ENCODE data around the gene ATP1A2.

Gene ATP1A2

DNA sequence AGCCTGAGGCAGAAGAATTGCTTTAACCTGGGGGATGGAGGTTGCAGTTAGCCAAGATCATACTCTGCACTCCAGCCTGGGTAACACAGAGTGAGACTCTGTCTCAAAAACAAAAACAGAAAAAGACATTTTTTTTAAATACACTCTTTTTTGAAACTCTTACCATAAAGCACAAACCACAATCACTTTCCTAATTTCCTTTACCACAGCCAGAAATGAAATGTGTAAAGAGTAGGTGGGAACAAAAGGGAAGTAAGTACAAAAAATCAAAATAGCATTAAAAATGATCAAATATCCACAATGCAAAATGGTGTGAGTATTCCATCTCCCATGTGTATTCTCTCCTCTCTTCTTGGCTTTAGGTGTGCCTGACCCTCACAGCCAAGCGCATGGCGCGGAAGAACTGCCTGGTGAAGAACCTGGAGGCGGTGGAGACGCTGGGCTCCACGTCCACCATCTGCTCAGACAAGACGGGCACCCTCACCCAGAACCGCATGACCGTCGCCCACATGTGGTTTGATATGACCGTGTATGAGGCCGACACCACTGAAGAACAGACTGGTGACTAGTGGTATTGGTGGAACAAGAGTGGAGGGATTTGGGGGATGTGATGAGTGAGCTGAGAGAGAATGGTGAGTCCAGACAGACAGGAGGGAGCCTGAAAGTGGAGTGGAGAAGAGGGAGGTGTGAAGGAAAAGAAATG lies 50.8 kb downstream of the ATP1A2 start:
- DNase-seq (ENCODE audit: low spot score in 2 of 2) (no peak), ATAC-seq (ENCODE audit: low read depth) (no peak)
- no peak overlapping the region for H3K4me3 Mint-ChIP-seq
- peaks cover 21% of the 10 kb centered on the region for H3K4me1 Mint-ChIP-seq
- H3K27me3 Mint-ChIP-seq: peaks cover 3% of the 10 kb centered on the region
- no peaks in the 10 kb centered on the region for H3K9me3 Mint-ChIP-seq
- H3K36me3 Mint-ChIP-seq: no peaks in the 10 kb centered on the region
- no peak overlapping the region for H3K27ac Mint-ChIP-seq

DNA sequence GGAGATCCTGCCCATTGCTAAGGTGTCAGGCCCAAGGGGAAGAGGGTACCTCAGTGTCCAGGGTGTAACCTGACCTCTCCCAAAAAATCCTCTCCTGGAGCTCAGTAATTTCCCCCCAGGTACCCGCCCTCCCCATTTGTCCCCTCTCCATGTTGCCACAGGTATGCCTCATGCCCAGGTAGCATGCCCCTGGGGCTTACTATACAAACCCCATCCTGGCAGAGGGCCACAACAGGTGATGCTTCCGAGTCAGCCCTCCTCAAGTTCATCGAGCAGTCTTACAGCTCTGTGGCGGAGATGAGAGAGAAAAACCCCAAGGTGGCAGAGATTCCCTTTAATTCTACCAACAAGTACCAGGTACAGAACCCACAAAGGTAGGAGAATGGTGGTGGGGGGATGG lies 51.5 kb downstream of the ATP1A2 start:
- no peak overlapping the region for H3K27ac Mint-ChIP-seq
- H3K4me1 Mint-ChIP-seq: peaks cover 16% of the 10 kb centered on the region
- no peaks in the 10 kb centered on the region for H3K9me3 Mint-ChIP-seq
- peaks cover 3% of the 10 kb centered on the region for H3K27me3 Mint-ChIP-seq
- DNase-seq (ENCODE audit: low spot score in 2 of 2) (no peak), ATAC-seq (ENCODE audit: low read depth) (no peak)
- H3K4me3 Mint-ChIP-seq: no peak overlapping the region
- H3K36me3 Mint-ChIP-seq: no peaks in the 10 kb centered on the region

DNA sequence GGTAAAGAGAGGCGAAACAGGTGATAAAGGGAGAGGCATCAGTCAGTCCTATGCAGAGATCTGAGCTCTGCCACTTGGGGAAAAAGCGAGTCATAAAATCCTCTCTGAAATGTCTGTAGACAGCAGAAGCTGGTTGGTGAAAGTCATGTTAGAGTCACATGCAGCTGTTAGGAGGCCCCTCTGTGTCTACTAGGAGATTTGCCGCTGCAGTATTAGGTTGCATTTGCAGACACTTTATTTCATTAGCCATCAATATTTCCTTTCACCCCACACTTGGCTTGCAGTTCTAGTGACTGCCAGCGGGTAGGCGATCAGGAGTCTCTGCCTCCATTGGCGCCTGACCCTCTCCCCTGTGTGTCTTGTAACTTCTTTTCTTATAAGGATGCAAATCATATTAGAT lies 52.0 kb downstream of the ATP1A2 start:
- DNase-seq (ENCODE audit: low spot score in 2 of 2) (no peak), ATAC-seq (ENCODE audit: low read depth) (no peak)
- H3K9me3 Mint-ChIP-seq: no peaks in the 10 kb centered on the region
- H3K27ac Mint-ChIP-seq: no peak overlapping the region
- H3K4me3 Mint-ChIP-seq: no peak overlapping the region
- H3K4me1 Mint-ChIP-seq: peaks cover 16% of the 10 kb centered on the region
- H3K27me3 Mint-ChIP-seq: peaks cover 3% of the 10 kb centered on the region
- no peaks in the 10 kb centered on the region for H3K36me3 Mint-ChIP-seq

DNA sequence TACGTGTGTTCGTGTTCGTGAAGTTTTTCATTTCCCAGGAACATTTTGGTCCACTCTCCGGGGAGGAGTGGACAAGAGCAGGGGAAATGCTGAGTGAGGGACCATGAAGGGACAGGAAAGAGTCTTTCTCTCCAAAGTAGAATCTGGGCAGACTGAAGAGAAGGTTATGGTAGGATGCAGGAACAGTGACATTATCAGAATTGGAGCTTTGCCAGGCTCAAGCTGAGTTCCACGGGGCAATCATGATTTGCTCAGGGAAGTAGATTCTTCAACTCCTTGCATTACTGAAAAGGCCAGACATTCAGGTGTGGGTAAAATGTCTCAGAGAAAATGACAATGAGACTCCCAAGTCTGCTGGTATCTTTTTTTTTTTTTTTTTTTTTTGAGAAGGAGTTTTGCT lies 52.5 kb downstream of the ATP1A2 start:
- peaks cover 16% of the 10 kb centered on the region for H3K4me1 Mint-ChIP-seq
- H3K27me3 Mint-ChIP-seq: peaks cover 3% of the 10 kb centered on the region
- ATAC-seq (ENCODE audit: low read depth): no peak
- H3K4me3 Mint-ChIP-seq: no peak overlapping the region
- H3K36me3 Mint-ChIP-seq: no peaks in the 10 kb centered on the region
- no peak overlapping the region for H3K27ac Mint-ChIP-seq
- no peak for DNase-seq (ENCODE audit: low spot score in 2 of 2)
- H3K9me3 Mint-ChIP-seq: no peaks in the 10 kb centered on the region

DNA sequence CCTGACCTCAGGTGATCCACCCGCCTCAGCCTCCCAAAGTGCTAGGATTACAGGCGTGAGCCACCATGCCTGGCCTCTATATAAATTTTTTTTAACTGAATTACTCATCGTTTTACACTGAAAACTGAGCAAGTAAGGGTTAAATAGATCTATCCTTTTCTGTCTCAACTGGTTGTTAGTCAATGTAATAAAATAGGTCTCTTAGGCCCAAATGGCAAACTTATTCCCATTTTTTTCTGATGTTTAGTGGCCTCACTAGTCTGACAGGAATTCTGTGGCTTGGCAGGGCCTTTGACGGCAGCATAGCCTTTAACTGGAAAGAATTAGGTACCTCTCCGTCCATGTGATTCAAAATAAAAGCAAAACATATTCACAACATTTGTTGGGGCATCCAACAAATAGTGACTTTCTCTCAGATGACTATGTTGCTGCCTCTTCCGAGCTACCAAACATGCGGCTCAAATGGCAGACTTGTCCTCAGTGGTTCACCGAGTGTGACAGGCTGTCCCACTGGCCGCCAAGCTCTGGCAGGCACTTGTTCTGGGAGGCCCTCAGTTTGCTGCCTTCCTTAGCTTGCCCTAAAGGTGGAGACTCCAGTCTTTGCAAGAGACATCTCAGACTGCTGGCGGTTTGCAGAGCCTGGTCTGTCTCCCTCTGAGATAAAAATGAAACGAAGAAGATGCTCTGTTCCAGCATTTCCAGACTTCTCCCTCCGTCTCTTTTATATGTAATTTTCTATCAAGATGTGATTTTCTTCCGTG lies 53.2 kb downstream of the ATP1A2 start:
- DNase-seq (ENCODE audit: low spot score in 2 of 2): no peak
- no peak overlapping the region for H3K4me3 Mint-ChIP-seq
- peaks cover 16% of the 10 kb centered on the region for H3K4me1 Mint-ChIP-seq
- no peak overlapping the region for H3K27ac Mint-ChIP-seq
- no peaks in the 10 kb centered on the region for H3K9me3 Mint-ChIP-seq
- no peak for ATAC-seq (ENCODE audit: low read depth)
- peaks cover 3% of the 10 kb centered on the region for H3K27me3 Mint-ChIP-seq
- H3K36me3 Mint-ChIP-seq: no peaks in the 10 kb centered on the region

DNA sequence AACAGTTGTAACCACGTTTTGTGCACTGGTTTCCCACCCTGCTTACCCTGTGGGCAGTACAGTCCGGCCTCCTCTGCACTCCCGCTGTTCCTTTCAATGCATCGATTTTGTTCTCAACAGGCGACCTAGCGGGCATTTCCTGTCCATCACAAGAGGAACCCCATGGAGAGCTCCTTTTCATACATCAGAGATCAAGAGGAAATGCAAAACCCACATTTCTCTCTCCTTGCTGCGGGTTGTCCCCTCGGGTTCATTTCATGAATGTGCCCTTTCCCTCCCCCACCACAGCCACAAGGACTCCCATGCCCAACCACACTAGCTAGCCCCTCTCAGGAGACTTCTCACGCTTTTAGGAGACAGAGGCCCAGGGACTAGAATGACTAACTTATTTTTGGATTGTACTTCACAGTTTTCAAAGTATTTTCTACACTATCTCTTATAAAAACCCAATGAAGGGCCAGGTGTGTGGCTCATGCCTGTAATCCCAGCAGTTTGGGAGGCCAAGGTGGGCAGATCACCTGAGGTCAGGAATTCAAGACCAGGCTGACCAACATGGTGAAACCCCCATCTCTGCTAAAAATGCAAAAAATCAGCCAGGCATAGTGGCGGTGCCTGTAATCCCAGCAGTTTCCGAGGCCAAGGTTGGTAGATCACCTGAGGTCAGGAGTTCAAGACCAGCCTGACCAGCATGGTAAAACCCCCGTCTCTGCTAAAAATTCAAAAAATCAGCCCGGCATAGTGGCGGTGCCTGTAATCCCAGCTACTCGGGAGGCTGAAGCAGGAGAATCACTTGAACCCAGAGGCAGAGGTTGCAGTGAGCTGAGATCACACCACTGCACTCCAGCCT lies 54.2 kb downstream of the ATP1A2 start:
- no peak overlapping the region for H3K27ac Mint-ChIP-seq
- no peaks in the 10 kb centered on the region for H3K9me3 Mint-ChIP-seq
- H3K4me1 Mint-ChIP-seq: peaks cover 16% of the 10 kb centered on the region
- ATAC-seq (ENCODE audit: low read depth) (peak; percentile 69), DNase-seq (ENCODE audit: low spot score in 2 of 2) (no peak)
- peak overlapping the region; percentile 33 for H3K4me3 Mint-ChIP-seq
- H3K27me3 Mint-ChIP-seq: peaks cover 3% of the 10 kb centered on the region
- H3K36me3 Mint-ChIP-seq: no peaks in the 10 kb centered on the region

DNA sequence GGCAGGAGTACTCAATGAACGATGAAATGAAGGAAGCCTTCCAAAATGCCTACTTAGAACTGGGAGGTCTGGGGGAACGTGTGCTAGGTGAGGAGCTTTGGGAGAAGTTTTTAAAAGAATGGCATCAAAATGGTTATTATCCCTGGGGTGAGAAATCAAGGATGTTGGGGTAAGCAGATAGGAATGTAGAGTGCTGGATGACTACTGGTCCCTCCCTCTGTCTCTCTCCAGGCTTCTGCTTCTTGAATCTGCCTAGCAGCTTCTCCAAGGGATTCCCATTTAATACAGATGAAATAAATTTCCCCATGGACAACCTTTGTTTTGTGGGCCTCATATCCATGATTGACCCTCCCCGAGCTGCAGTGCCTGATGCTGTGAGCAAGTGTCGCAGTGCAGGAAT lies 55.8 kb downstream of the ATP1A2 start:
- Mint-ChIP-seq H3K4me3 (no peak overlapping the region), H3K4me1 (peaks cover 15% of the 10 kb centered on the region), H3K27ac (no peak overlapping the region), H3K36me3 (no peaks in the 10 kb centered on the region), H3K9me3 (no peaks in the 10 kb centered on the region), H3K27me3 (peaks cover 3% of the 10 kb centered on the region)
- no peak for DNase-seq (ENCODE audit: low spot score in 2 of 2)
- ATAC-seq (ENCODE audit: low read depth): no peak

DNA sequence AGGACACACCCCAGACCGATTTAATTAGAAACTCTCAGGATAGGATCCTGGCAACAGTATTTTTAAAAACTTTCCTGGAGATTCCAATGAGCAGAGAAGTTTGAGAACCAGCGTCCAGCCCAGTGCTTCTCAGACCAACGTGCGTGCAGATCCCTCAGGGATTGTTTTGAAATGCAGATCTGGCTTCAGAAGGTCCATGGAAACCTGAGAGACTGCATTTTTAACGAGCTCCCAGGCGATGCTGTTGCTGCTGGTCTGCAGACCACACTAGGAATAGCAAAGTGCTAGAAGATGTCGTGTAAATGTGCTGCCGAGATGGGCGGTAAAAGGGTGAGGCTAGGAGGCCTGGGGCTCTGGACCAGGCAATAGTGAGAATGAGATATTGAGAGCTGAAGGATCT lies 56.4 kb downstream of the ATP1A2 start:
- H3K27ac Mint-ChIP-seq: no peak overlapping the region
- no peaks in the 10 kb centered on the region for H3K36me3 Mint-ChIP-seq
- DNase-seq (ENCODE audit: low spot score in 2 of 2) (no peak), ATAC-seq (ENCODE audit: low read depth) (no peak)
- no peaks in the 10 kb centered on the region for H3K9me3 Mint-ChIP-seq
- no peak overlapping the region for H3K4me3 Mint-ChIP-seq
- H3K27me3 Mint-ChIP-seq: no peaks in the 10 kb centered on the region
- H3K4me1 Mint-ChIP-seq: peaks cover 12% of the 10 kb centered on the region

DNA sequence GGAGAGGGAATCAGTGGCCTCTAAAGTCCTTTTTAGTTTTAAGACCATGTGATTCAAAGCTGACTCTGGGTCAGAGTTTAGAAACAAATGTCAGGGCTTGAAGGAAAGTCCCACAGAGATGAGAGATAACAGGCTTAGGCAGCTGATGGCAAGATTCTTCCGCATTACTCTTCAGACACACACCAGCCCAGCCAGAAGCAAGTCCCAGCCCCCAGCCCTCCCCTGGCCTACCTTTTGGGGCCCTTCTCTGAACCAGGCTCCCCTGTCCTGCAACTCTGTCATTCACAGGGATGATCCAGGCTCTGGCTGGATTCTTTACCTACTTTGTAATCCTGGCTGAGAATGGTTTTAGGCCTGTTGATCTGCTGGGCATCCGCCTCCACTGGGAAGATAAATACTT lies 61.7 kb downstream of the ATP1A2 start:
- ATAC-seq (ENCODE audit: low read depth) (no peak), DNase-seq (ENCODE audit: low spot score in 2 of 2) (no peak)

DNA sequence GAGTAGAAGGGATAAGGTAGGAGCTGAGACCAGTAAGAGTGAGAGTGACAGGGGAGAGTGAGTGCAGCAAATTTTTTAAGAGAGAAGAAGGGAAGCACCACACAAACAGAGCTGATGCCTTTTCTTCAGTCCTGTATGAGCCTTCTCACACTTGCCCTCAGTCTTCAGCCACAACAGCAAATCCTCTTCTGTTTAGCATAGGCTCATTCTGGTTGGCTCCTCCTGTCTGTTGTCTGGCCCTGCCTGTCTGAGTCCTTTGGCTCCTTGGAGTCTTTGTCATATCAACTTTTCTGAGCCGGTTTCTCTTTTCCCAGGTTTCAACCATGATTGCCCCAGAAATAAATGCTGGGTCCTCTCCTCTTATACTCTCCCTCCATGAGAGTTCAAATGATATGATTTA lies 62.1 kb downstream of the ATP1A2 start:
- ATAC-seq (ENCODE audit: low read depth): no peak
- Mint-ChIP-seq H3K4me1 (no peaks in the 10 kb centered on the region), H3K36me3 (no peaks in the 10 kb centered on the region), H3K4me3 (no peak overlapping the region), H3K9me3 (no peaks in the 10 kb centered on the region), H3K27ac (no peak overlapping the region), H3K27me3 (peaks cover 6% of the 10 kb centered on the region)
- DNase-seq (ENCODE audit: low spot score in 2 of 2): no peak

More for the DNA sequence above, 61.7 kb downstream of the ATP1A2 start:
- Mint-ChIP-seq H3K36me3 (no peaks in the 10 kb centered on the region), H3K9me3 (no peaks in the 10 kb centered on the region), H3K4me1 (no peaks in the 10 kb centered on the region), H3K27me3 (peaks cover 6% of the 10 kb centered on the region), H3K27ac (no peak overlapping the region), H3K4me3 (no peak overlapping the region)

DNA sequence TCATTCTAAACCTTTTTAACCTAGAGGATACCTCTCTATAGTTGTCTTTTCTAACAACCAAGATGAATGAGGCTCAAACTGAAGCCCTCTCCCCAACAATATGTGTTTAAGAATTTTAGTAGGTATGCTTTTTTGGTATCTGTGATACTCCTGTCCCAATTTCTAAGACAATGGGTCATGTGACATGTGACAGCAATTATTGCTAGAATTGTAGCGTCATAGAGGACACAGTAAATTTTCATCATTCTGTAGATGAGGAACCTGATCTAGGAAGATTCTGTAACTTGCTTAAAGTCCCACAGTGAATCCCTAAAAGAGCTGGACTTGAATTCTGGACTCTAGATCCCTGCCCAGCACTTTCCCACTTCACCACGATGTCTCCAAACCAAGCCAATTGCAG lies 63.2 kb downstream of the ATP1A2 start:
- H3K27ac Mint-ChIP-seq: no peak overlapping the region
- H3K4me3 Mint-ChIP-seq: no peak overlapping the region
- H3K4me1 Mint-ChIP-seq: no peaks in the 10 kb centered on the region
- DNase-seq (ENCODE audit: low spot score in 2 of 2) (no peak), ATAC-seq (ENCODE audit: low read depth) (no peak)
- H3K27me3 Mint-ChIP-seq: peaks cover 8% of the 10 kb centered on the region
- H3K36me3 Mint-ChIP-seq: no peaks in the 10 kb centered on the region
- no peaks in the 10 kb centered on the region for H3K9me3 Mint-ChIP-seq

DNA sequence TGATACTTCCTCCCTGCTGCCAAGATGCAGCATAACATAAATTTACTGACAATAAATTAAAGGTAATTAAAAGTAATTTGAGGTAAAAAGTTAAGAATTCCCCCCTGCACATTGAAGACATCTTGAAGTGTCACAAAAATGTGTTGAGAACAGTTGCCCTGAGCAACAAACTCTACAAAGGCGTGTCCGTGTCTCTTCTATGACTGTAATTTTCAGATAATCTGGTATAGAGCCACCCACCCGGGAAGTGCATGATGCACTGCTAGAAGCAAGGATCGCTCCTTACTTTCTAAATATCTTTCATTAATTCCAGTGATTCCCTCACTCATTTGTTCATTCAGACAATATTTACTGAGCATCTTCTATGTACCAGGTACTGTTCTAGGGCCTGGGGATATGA lies 63.8 kb downstream of the ATP1A2 start:
- H3K36me3 Mint-ChIP-seq: no peaks in the 10 kb centered on the region
- H3K4me3 Mint-ChIP-seq: no peak overlapping the region
- H3K27ac Mint-ChIP-seq: no peak overlapping the region
- H3K27me3 Mint-ChIP-seq: peaks cover 8% of the 10 kb centered on the region
- no peak for DNase-seq (ENCODE audit: low spot score in 2 of 2)
- no peak for ATAC-seq (ENCODE audit: low read depth)
- H3K9me3 Mint-ChIP-seq: no peaks in the 10 kb centered on the region
- no peaks in the 10 kb centered on the region for H3K4me1 Mint-ChIP-seq

DNA sequence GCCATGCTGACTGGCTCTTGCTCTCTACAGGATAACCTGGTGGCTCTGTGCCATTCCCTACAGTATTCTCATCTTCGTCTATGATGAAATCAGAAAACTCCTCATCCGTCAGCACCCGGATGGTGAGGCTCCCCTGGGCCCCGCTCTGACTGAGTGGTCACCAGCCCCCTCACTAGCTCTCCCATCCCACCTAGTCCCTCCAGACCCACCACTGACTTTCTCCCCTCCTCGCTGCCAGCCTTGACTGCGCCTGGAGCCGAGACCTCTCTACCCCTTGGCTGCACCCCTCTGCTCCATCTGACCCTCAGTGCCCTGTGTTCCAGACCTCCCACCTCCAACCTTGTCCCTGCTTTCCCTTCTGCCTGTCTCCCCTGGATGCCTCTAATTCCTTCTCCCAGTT lies 70.7 kb downstream of the ATP1A2 start:
- no peak for DNase-seq (ENCODE audit: low spot score in 2 of 2)
- no peaks in the 10 kb centered on the region for H3K36me3 Mint-ChIP-seq

DNA sequence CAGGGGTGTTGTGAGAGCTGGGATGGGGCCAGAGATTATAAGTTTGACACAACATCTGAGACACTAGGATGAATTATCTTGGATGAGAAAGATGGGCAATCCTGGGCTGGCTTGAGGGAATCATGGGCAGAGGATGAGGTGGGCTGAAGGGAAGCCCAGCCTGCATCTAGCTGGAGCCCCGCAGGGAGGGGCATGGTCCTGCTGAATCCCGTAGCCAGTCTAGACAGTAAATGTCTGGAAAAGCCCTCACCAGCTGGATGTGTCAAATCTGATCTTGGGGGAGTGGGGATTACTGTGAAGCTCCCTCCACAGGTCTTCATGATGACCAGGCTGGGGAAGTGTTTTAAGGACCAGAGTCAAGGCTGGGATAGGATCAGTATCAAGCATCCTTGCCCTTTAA lies 71.2 kb downstream of the ATP1A2 start:
- Mint-ChIP-seq H3K27ac (no peak overlapping the region), H3K27me3 (peaks cover 13% of the 10 kb centered on the region), H3K36me3 (no peaks in the 10 kb centered on the region), H3K9me3 (no peaks in the 10 kb centered on the region), H3K4me3 (no peak overlapping the region), H3K4me1 (no peaks in the 10 kb centered on the region)
- no peak for ATAC-seq (ENCODE audit: low read depth)
- no peak for DNase-seq (ENCODE audit: low spot score in 2 of 2)

More for the DNA sequence above, 70.7 kb downstream of the ATP1A2 start:
- Mint-ChIP-seq H3K27ac (no peak overlapping the region), H3K4me3 (no peak overlapping the region), H3K27me3 (peaks cover 14% of the 10 kb centered on the region), H3K4me1 (no peaks in the 10 kb centered on the region), H3K9me3 (no peaks in the 10 kb centered on the region)
- no peak for ATAC-seq (ENCODE audit: low read depth)

Data from memory B cell (primary cell).